Activated CD8-positive, alpha-beta T cell treated with anti-CD3 and anti-CD28 coated beads for 36 hours (primary cell): ENCODE results near the gene ZSWIM4. TPM values are rescaled to one million over a fixed set of nuclear protein-coding genes. Genes with fewer than 3 reads are reported as not detected.

ENCODE experiments used
- ATAC-seq: fragments of 200-7000 bp; cut with Tn5 transposase; one replicate; pipeline ENCODE4 v1.10.0; 2021; ENCODE audit warnings: mild to moderate bottlenecking, moderate library complexity
- CTCF ChIA-PET: fragments of 350-600 bp; sonication (Branson Sonifier 250); formaldehyde crosslinking; loops from one replicate; lab custom pipeline; 2021; ENCODE audit warnings: antibody characterized with exemption; lab: Charles Lee
- POLR2A ChIA-PET: fragments of 350-600 bp; sonication (Branson Sonifier 250); formaldehyde crosslinking; loops from one replicate; lab custom pipeline; 2021; ENCODE audit warnings: antibody characterized with exemption; lab: Charles Lee
- DNase-seq: peaks from one replicate; pipeline ENCODE4 v3.0.0-alpha.2; 2020
- H3K27ac Mint-ChIP-seq: one replicate; pipeline ENCODE4 v1.8.0; 2021; ENCODE audit warnings: mild to moderate bottlenecking, mixed read lengths
- H3K27me3 Mint-ChIP-seq: one replicate; pipeline ENCODE4 v1.8.0; 2021; ENCODE audit warnings: mixed read lengths
- H3K36me3 Mint-ChIP-seq: one replicate; pipeline ENCODE4 v1.8.0; 2021; ENCODE audit warnings: low read depth, mixed read lengths
- H3K4me1 Mint-ChIP-seq: one replicate; pipeline ENCODE4 v1.8.0; 2021; ENCODE audit warnings: low read depth, mixed read lengths
- H3K4me3 Mint-ChIP-seq: one replicate; pipeline ENCODE4 v1.8.0; 2021; ENCODE audit warnings: mild to moderate bottlenecking, moderate library complexity, mixed read lengths
- H3K9me3 Mint-ChIP-seq: one replicate; pipeline ENCODE4 v1.8.0; 2021; ENCODE audit warnings: mixed read lengths
- CTCF ChIP-seq: fragments of 200-600 bp; IDR thresholded peaks from one replicate; pipeline ENCODE4 v1.8.0; 2022; ENCODE audit warnings: antibody characterized with exemption, mild to moderate bottlenecking
- intact Hi-C: fragments of 100-400 bp; cut with micrococcal nuclease; formaldehyde crosslinking; loops from one replicate; pipeline ENCODE4 v1.10.0; 2022
- total RNA-seq, 2 experiments: library from RNA; stranded (reverse); gene quantifications; one replicate each; pipeline ENCODE4 v1.2.3, GENCODE V29; 2021

The ZSWIM4 gene
- total RNA-seq, 2 experiments from 2014 or later = 6.6 to 6.8 TPM

GRCh38 chr19:13756210-13756609 lies 39.0 kb upstream of the ZSWIM4 start:
- H3K36me3 Mint-ChIP-seq = peaks cover 30% of the 10 kb centered on the region
- ATAC-seq = no peak
- no peak overlapping the region for H3K4me3 Mint-ChIP-seq
- TF ChIP-seq CTCF = no peak
- no peaks in the 10 kb centered on the region for H3K27me3 Mint-ChIP-seq
- CTCF ChIA-PET = no interaction called here
- no peaks in the 10 kb centered on the region for H3K9me3 Mint-ChIP-seq
- POLR2A ChIA-PET = interaction anchor here (0.6 kb wide), 1 partner anchor 59 kb away, joined by 3 read pairs; no protein-coding TSS in a partner anchor
- H3K27ac Mint-ChIP-seq = no peak overlapping the region
- no peaks in the 10 kb centered on the region for H3K4me1 Mint-ChIP-seq
- intact Hi-C loops = no loop called here
- DNase-seq = no peak

- no peaks in the 10 kb centered on the region for H3K27me3 Mint-ChIP-seq
- intact Hi-C loops = no loop called here
- POLR2A ChIA-PET = interaction anchor here (1.2 kb wide), 1 partner anchor 15 kb away, joined by 4 read pairs; no protein-coding TSS in a partner anchor
- CTCF ChIA-PET = no interaction called here
- no peak overlapping the region for H3K27ac Mint-ChIP-seq
- TF ChIP-seq CTCF = no peak
- no peaks in the 10 kb centered on the region for H3K9me3 Mint-ChIP-seq
- H3K4me3 Mint-ChIP-seq = no peak overlapping the region
- H3K36me3 Mint-ChIP-seq = peaks cover 32% of the 10 kb centered on the region
- DNase-seq = no peak
- no peaks in the 10 kb centered on the region for H3K4me1 Mint-ChIP-seq
- no peak for ATAC-seq
Observed at GRCh38 chr19:13757805-13758772, 37.2 kb upstream of the ZSWIM4 start.

GRCh38 chr19:13758795-13759194 lies 36.4 kb upstream of the ZSWIM4 start:
- H3K9me3 Mint-ChIP-seq = no peaks in the 10 kb centered on the region
- peaks cover under 1% of the 10 kb centered on the region for H3K4me1 Mint-ChIP-seq
- H3K27ac Mint-ChIP-seq = no peak overlapping the region
- H3K4me3 Mint-ChIP-seq = no peak overlapping the region
- CTCF ChIA-PET = no interaction called here
- no peaks in the 10 kb centered on the region for H3K27me3 Mint-ChIP-seq
- POLR2A ChIA-PET = interaction anchor here (1.2 kb wide), 1 partner anchor 15 kb away, joined by 4 read pairs; no protein-coding TSS in a partner anchor
- intact Hi-C loops = no loop called here
- H3K36me3 Mint-ChIP-seq = peaks cover 33% of the 10 kb centered on the region
- ATAC-seq = no peak
- no peak for TF ChIP-seq CTCF
- DNase-seq = no peak

- peaks cover 11% of the 10 kb centered on the region for H3K4me1 Mint-ChIP-seq
- POLR2A ChIA-PET = interaction anchor here (1.2 to 1.7 kb wide), 2 partner anchors 13 to 101 kb away, joined by 3 to 7 read pairs; partner anchors contain the start of gene C19orf53
- H3K4me3 Mint-ChIP-seq = no peak overlapping the region
- no peaks in the 10 kb centered on the region for H3K27me3 Mint-ChIP-seq
- CTCF ChIA-PET = interaction anchor here (1.0 to 1.4 kb wide), 4 partner anchors 14 to 101 kb away, joined by 3 to 5 read pairs (median 4); a partner anchor contains a TSS
- no peak for TF ChIP-seq CTCF
- DNase-seq (no peak), ATAC-seq (no peak)
- peaks cover 35% of the 10 kb centered on the region for H3K36me3 Mint-ChIP-seq
- intact Hi-C loops = no loop called here
- no peak overlapping the region for H3K27ac Mint-ChIP-seq
- no peaks in the 10 kb centered on the region for H3K9me3 Mint-ChIP-seq
Observed at GRCh38 chr19:13761423-13761822, 33.8 kb upstream of the ZSWIM4 start.
